K562 (cell line): Measurements from ENCODE around the gene BLOC1S3. TPM values are rescaled to one million over a fixed set of nuclear protein-coding genes. Genes with fewer than 3 reads are reported as not detected.

Source experiments
- ATAC-seq: fragments of 200-7000 bp; cut with Tn5 transposase; 3 replicates; pipeline ENCODE4 v1.9.1; 2020; ENCODE audit warnings: moderate library complexity
- BruUV-seq: library from RNA; stranded (reverse); fragments of 400-500 nt; replicated peaks from 2 replicates; lab custom pipeline; 2021; lab: Mats Ljungman, UMichigan
- CTCF ChIA-PET: fragments of 300-600 bp; formaldehyde crosslinking; extraction: SDS; loops from one replicate; lab custom pipeline; 2021; ENCODE audit warnings: low intra/inter-chr PET ratio; lab: Yijun Ruan, JAX
- POLR2A ChIA-PET: fragments of 300-600, 350-650 bp; sonication (Branson Sonifier 250); formaldehyde crosslinking; extraction: SDS; loops from one replicate; lab custom pipeline; 2021; ENCODE audit warnings: antibody characterized with exemption, inconsistent platforms; lab: Yijun Ruan, JAX
- DNase-seq, 4 experiments: peaks; one replicate each; pipeline versions ENCODE4 v3.0.0 to v3.0.0-alpha.2; 2011 to 2018; ENCODE audit warnings: low spot score in 3 of 4, mixed read lengths in 3 of 4; ENCODE audit errors: extremely low read depth in 1 of 4
- FAIRE-seq: peaks from 2 replicates; lab custom pipeline; 2011; peaks lifted over from hg19 to GRCh38; lab: Jason Lieb, UNC
- H2AFZ ChIP-seq: 2 replicates; pipeline ENCODE4 v1.6.0; 2011; ENCODE audit warnings: low read depth, low read length, control low read depth, inconsistent platforms
- H3K27ac ChIP-seq: fragments of 200-600 bp; 3 replicates; pipeline ENCODE4 v1.8.0; 2011; ENCODE audit warnings: low read depth, mild to moderate bottlenecking, control low read depth, inconsistent platforms, low read length, moderate library complexity, mixed read lengths; ENCODE audit errors: extremely low read depth
- H3K27me3 ChIP-seq, 2 experiments: fragments of 300-600 bp in 1 of 2; 2 replicates in 1 of 2; 3 replicates in 1 of 2; pipeline versions ENCODE4 v1.6.0 to v1.8.0; 2011; ENCODE audit warnings: inconsistent platforms in 2 of 2, low read length in 2 of 2, mild to moderate bottlenecking in 1 of 2, mixed read lengths in 1 of 2, moderate library complexity in 1 of 2; ENCODE audit not compliant: control insufficient read depth in 2 of 2, insufficient read depth in 2 of 2
- H3K36me3 ChIP-seq: fragments of 300-600 bp; 3 replicates; pipeline ENCODE4 v1.8.0; 2011; ENCODE audit warnings: mild to moderate bottlenecking, low read length, inconsistent platforms; ENCODE audit not compliant: control insufficient read depth, insufficient read depth
- H3K4me1 ChIP-seq, 2 experiments: fragments of 200-600 bp in 1 of 2; replicated peaks in 1 of 2; 2 replicates in 1 of 2; 3 replicates in 1 of 2; pipeline versions ENCODE4 v1.5.1 to v1.8.0; 2011; ENCODE audit warnings: inconsistent platforms in 2 of 2, low read length in 2 of 2, mild to moderate bottlenecking in 1 of 2, mixed read lengths in 1 of 2, moderate library complexity in 1 of 2; ENCODE audit not compliant: control insufficient read depth in 2 of 2, insufficient read depth in 2 of 2
- H3K4me2 ChIP-seq: 2 replicates; pipeline ENCODE4 v1.6.1; 2011; ENCODE audit warnings: low read length, control low read depth, inconsistent platforms, mixed read lengths; ENCODE audit not compliant: insufficient read depth
- H3K4me3 ChIP-seq: fragments of 200-600 bp; sonication (generic), shearing (Covaris generic); 2 replicates; pipeline ENCODE4 v1.5.1; 2016; ENCODE audit warnings: control low read depth, inconsistent platforms
- H3K79me2 ChIP-seq: fragments of 200-600 bp; 3 replicates; pipeline ENCODE4 v1.8.0; 2011; ENCODE audit warnings: low read length, inconsistent platforms; ENCODE audit not compliant: control insufficient read depth, insufficient read depth
- H3K9ac ChIP-seq, 2 experiments: 2 replicates each; pipeline versions ENCODE4 v1.6.0 to v1.6.1; 2011; ENCODE audit warnings: low read depth in 2 of 2, low read length in 2 of 2, control low read depth in 1 of 2, inconsistent platforms in 1 of 2, mild to moderate bottlenecking in 1 of 2, mixed read lengths in 1 of 2; ENCODE audit not compliant: insufficient read depth in 1 of 2
- H3K9me1 ChIP-seq: one replicate; pipeline ENCODE4 v1.6.0; 2011; ENCODE audit warnings: inconsistent platforms, mild to moderate bottlenecking, low read length, moderate library complexity; ENCODE audit not compliant: control insufficient read depth, insufficient read depth
- H3K9me3 ChIP-seq: replicated peaks from 2 replicates; pipeline ENCODE4 v1.5.1; 2011; ENCODE audit warnings: low read depth, low read length, inconsistent platforms; ENCODE audit not compliant: control insufficient read depth, insufficient read depth
- H4K20me1 ChIP-seq: replicated peaks from 2 replicates; pipeline ENCODE4 v1.6.1; 2011; ENCODE audit warnings: low read length, inconsistent platforms, mixed read lengths; ENCODE audit not compliant: control insufficient read depth, insufficient read depth
- ADNP ChIP-seq: fragments of 200-800 bp; sonication (Bioruptor generic); IDR thresholded peaks from 2 replicates; pipeline ENCODE4 v1.6.1; 2016; ENCODE audit warnings: missing genetic modification characterization, missing compliant biosample characterization
- MEIS2 ChIP-seq: fragments of 450-650 bp; IDR thresholded peaks from 2 replicates; pipeline ENCODE4 v1.6.1; 2014; ENCODE audit warnings: mild to moderate bottlenecking; ENCODE audit not compliant: partially characterized antibody
- MYC ChIP-seq, 2 experiments: fragments of 250-450 bp in 1 of 2; sonication (Bioruptor Pico) in 1 of 2; IDR thresholded peaks; 2 replicates each; pipeline versions ENCODE4 v1.5.1 to v1.6.1; 2012 to 2021; ENCODE audit warnings: low read depth in 2 of 2, borderline replicate concordance in 1 of 2, improper control_type of control experiment in 1 of 2, low read length in 1 of 2, mild to moderate bottlenecking in 1 of 2, moderate library complexity in 1 of 2
- NR2F6 ChIP-seq: fragments of 450-650 bp; formaldehyde crosslinking; IDR thresholded peaks from 2 replicates; pipeline ENCODE4 v1.4.0; 2020; ENCODE audit warnings: mild to moderate bottlenecking
- POLR2G ChIP-seq: fragments of 200-400 bp; formaldehyde crosslinking; IDR thresholded peaks from 2 replicates; pipeline ENCODE4 v1.6.1; 2017; ENCODE audit warnings: low read depth, mild to moderate bottlenecking, antibody characterized with exemption, low read length, moderate library complexity
- SNRNP70 ChIP-seq: fragments of 200-400 bp; formaldehyde crosslinking; optimal IDR thresholded peaks from 2 replicates; pipeline ENCODE3; 2017; ENCODE audit warnings: low read depth, low read length
- WGBS: fragments of 100-300 bp; shearing (Covaris generic); methylation state at CpG from one replicate; pipeline ENCODE4 v1.1.6; 2016; ENCODE audit warnings: low coverage, mixed read lengths; ENCODE audit not compliant: insufficient coverage; ENCODE audit errors: missing lambda C conversion rate; 5-methylcytosine and 5-hydroxymethylcytosine counted together
- in situ Hi-C: fragments of 300-500 bp; cut with MboI; formaldehyde crosslinking; loops from 4 replicates; pipeline ENCODE4 v1.15.0; 2018; ENCODE audit warnings: inconsistent platforms, mixed read lengths
- intact Hi-C: fragments of 100-400 bp; cut with micrococcal nuclease; formaldehyde crosslinking; loops from 2 replicates; pipeline ENCODE4 v1.14.2; 2022
- polyA plus RNA-seq, 8 experiments: library from polyadenylated mRNA; depleted of rRNA in 4 of 8; stranded (reverse) in 5 of 8; unstranded in 3 of 8; fragments of >200 nt; fragmentation: Nextera tagmentation in 2 of 8; fragmentation: Illumina TruSeq in 1 of 8; extraction: Ambion mirVana in 2 of 8; extraction: Trizol in 1 of 8; gene quantifications; 2 replicates each; pipeline versions ENCODE4 v1.2.1 to v1.2.3, GENCODE V29; 2011 to 2014; ENCODE audit warnings: inconsistent platforms in 1 of 8, missing spikeins in 1 of 8
- total RNA-seq, 7 experiments: library from RNA; depleted of rRNA in 6 of 7; stranded (reverse); fragments of >200 nt in 6 of 7; fragmentation: Illumina TruSeq in 2 of 7; extraction: Trizol in 2 of 7; gene quantifications; 2 replicates each; pipeline versions ENCODE4 v1.2.1 to v1.2.3, GENCODE V29; 2011 to 2021; ENCODE audit warnings: low replicate concordance in 1 of 7
- TF ChIP-seq, protein P1 (sequence below): fragments of 450-650 bp; formaldehyde crosslinking; IDR thresholded peaks from 2 replicates; pipeline ENCODE4 v1.4.0; 2020; ENCODE audit warnings: mild to moderate bottlenecking, mixed read lengths

BLOC1S3 gene
- total and polyA plus RNA-seq, 9 of the 15 experiments (the other 6 are each of a cell fraction or from before 2014, with no cell fraction given), result 3.9 to 20.2 (median 10.4) TPM

DNA sequence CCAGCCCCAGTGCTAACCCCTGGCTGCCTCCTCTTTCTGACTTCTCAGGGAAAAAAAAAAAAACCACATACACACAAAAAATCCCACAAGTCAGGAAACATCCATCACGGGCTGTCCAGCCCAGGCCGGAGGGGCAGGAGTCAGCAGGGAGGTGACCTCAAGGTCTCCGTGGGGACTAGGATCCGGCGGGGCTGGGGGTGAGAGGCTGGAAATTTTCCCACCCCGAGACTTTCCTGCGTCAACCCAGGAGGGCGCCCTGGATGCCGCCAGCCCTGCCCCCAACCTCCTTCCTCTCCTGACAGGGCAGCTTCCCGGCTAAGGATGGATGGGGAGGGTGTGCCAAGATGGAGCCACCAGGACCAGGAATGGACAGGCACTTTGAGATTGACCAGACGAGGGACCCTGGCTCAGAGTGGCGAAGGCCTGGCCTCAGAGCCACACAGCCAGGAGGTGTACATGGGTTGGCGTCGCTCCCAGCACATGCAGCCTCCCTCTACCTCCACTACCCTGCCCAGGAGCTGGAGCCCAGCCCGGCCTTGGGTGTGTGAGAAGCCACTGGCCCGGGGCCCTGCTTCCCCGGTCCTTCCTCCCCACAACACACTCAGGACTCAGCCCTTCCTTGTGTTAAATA lies 33.3 kb downstream of the BLOC1S3 start:
- H2AFZ ChIP-seq, result no peak overlapping the region
- CTCF ChIA-PET, result no interaction called here
- no TSS peak for BruUV-seq

DNA sequence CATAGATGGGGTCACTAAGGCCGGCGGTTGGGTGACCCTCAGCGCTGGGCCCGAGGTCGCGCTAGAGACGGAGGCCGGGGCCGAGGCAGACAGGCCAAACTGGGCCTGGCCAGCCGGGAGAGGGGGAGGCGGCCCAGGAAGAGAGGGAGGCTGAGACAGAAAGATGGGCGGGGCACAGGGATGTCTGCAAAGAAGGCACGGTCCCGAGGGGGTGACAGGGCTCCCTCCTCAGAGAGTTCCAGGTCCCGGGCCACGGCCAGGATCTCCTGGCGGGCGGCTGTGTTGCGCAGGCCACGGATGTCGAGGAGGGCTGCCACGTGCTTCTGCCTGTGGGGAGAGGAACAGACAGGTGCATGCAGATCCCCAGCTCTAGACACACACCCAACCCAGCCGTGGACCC lies 34.4 kb downstream of the BLOC1S3 start:
- no peaks in the 10 kb centered on the region for H3K27me3 ChIP-seq
- no TSS peak for BruUV-seq
- no peak; the same call in 1 of the 3 replicates for ATAC-seq
- TF ChIP-seq, protein P1, sequence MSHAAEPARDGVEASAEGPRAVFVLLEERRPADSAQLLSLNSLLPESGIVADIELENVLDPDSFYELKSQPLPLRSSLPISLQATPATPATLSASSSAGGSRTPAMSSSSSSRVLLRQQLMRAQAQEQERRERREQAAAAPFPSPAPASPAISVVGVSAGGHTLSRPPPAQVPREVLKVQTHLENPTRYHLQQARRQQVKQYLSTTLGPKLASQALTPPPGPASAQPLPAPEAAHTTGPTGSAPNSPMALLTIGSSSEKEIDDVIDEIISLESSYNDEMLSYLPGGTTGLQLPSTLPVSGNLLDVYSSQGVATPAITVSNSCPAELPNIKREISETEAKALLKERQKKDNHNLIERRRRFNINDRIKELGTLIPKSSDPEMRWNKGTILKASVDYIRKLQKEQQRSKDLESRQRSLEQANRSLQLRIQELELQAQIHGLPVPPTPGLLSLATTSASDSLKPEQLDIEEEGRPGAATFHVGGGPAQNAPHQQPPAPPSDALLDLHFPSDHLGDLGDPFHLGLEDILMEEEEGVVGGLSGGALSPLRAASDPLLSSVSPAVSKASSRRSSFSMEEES (CRISPR knock-in tag), result no peak
- 0 out of 2 replicates have a peak, but pooled peaks have one; percentile 21 for TF ChIP-seq POLR2G
- TF ChIP-seq, all 486 proteins: peak for 1
- no peak overlapping the region for H3K4me2 ChIP-seq
- DNase-seq (peak in 2 of 4 experiments; percentile 38 to 52), FAIRE-seq (no peak)
- POLR2A ChIA-PET, result no interaction called here
- intact Hi-C loops (no loop called here), in situ Hi-C loops (no loop called here)
- H3K9ac ChIP-seq, result peak overlapping the region in 1 of 2 experiments; percentile 52; a peak in 1 of 4 replicates
- CTCF ChIA-PET, result interaction anchor here (0.7 kb wide), 1 partner anchor 1294 kb away, joined by 5 read pairs; no protein-coding TSS in a partner anchor
- WGBS, result 67% methylated on average over 13 of the region's 23 CpGs
- peaks cover 0 to 25% of the 10 kb centered on the region in 2 experiments; a peak in 2 of 5 replicates for H3K4me1 ChIP-seq
- no peak overlapping the region for H3K27ac ChIP-seq
- H3K36me3 ChIP-seq, result no peaks in the 10 kb centered on the region
- no peaks in the 10 kb centered on the region for H4K20me1 ChIP-seq
- no peak overlapping the region for H2AFZ ChIP-seq
- no peaks in the 10 kb centered on the region for H3K9me1 ChIP-seq
- H3K9me3 ChIP-seq, result no peaks in the 10 kb centered on the region
- no peaks in the 10 kb centered on the region for H3K79me2 ChIP-seq
- no peak overlapping the region for H3K4me3 ChIP-seq

More for the DNA sequence above, 33.3 kb downstream of the BLOC1S3 start:
- peak in 1 of 4 experiments; percentile 9 for DNase-seq
- Histone ChIP-seq H3K27ac (no peak overlapping the region), H3K27me3 (no peaks in the 10 kb centered on the region), H4K20me1 (no peaks in the 10 kb centered on the region), H3K9me3 (no peaks in the 10 kb centered on the region), H3K9me1 (no peaks in the 10 kb centered on the region), H3K4me2 (no peak overlapping the region), H3K79me2 (no peaks in the 10 kb centered on the region), H3K4me1 (peaks cover 0 to 19% of the 10 kb centered on the region in 2 experiments; a peak in 2 of 5 replicates), H3K36me3 (no peaks in the 10 kb centered on the region), H3K9ac (peak overlapping the region in 1 of 2 experiments; percentile 5; a peak in 1 of 4 replicates), H3K4me3 (no peak overlapping the region)
- no peak for ATAC-seq
- in situ Hi-C loops, result no loop called here
- 49% methylated on average over 12 of the region's 17 CpGs for WGBS
- no peak for FAIRE-seq
- TF ChIP-seq POLR2G, result peak; percentile 32; the same call in 1 of the 2 replicates
- no peak for TF ChIP-seq ADNP (tag)
- TF ChIP-seq MEIS2, result peak; percentile 22
- TF ChIP-seq SNRNP70, result no peak
- TF ChIP-seq NR2F6 (CRISPR knock-in tag), result no peak
- no peak for TF ChIP-seq MYC (IDR thresholded peaks at IDR 0.05; ENCODE audit: low read depth, low read length)
- TF ChIP-seq MYC (CRISPR knock-in tag; IDR thresholded peaks at IDR 0.05; ENCODE audit: borderline replicate concordance, low read depth), result no peak
- POLR2A ChIA-PET, result interaction anchor here (1.3 kb wide), 1 partner anchor 38 kb away, joined by 3 read pairs; no protein-coding TSS in a partner anchor
- intact Hi-C loops, result no loop called here
